HG02885 (cell line): ENCODE measurements around the gene CEP152.
"Not testable (repeated sequence)": the region's sequence is repeated elsewhere in the genome, so short reads cannot be mapped to it uniquely, and the experiment has no call there.

ENCODE experiments used
- ATAC-seq: cut with Tn5 transposase; IDR thresholded peaks from one replicate; pipeline ENCODE4 v1.9.1; 2021; ENCODE audit warnings: mild to moderate bottlenecking; ENCODE audit not compliant: unreplicated experiment, poor library complexity

CEP152 gene, protein sequence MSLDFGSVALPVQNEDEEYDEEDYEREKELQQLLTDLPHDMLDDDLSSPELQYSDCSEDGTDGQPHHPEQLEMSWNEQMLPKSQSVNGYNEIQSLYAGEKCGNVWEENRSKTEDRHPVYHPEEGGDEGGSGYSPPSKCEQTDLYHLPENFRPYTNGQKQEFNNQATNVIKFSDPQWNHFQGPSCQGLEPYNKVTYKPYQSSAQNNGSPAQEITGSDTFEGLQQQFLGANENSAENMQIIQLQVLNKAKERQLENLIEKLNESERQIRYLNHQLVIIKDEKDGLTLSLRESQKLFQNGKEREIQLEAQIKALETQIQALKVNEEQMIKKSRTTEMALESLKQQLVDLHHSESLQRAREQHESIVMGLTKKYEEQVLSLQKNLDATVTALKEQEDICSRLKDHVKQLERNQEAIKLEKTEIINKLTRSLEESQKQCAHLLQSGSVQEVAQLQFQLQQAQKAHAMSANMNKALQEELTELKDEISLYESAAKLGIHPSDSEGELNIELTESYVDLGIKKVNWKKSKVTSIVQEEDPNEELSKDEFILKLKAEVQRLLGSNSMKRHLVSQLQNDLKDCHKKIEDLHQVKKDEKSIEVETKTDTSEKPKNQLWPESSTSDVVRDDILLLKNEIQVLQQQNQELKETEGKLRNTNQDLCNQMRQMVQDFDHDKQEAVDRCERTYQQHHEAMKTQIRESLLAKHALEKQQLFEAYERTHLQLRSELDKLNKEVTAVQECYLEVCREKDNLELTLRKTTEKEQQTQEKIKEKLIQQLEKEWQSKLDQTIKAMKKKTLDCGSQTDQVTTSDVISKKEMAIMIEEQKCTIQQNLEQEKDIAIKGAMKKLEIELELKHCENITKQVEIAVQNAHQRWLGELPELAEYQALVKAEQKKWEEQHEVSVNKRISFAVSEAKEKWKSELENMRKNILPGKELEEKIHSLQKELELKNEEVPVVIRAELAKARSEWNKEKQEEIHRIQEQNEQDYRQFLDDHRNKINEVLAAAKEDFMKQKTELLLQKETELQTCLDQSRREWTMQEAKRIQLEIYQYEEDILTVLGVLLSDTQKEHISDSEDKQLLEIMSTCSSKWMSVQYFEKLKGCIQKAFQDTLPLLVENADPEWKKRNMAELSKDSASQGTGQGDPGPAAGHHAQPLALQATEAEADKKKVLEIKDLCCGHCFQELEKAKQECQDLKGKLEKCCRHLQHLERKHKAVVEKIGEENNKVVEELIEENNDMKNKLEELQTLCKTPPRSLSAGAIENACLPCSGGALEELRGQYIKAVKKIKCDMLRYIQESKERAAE (N-terminal part only)

DNA sequence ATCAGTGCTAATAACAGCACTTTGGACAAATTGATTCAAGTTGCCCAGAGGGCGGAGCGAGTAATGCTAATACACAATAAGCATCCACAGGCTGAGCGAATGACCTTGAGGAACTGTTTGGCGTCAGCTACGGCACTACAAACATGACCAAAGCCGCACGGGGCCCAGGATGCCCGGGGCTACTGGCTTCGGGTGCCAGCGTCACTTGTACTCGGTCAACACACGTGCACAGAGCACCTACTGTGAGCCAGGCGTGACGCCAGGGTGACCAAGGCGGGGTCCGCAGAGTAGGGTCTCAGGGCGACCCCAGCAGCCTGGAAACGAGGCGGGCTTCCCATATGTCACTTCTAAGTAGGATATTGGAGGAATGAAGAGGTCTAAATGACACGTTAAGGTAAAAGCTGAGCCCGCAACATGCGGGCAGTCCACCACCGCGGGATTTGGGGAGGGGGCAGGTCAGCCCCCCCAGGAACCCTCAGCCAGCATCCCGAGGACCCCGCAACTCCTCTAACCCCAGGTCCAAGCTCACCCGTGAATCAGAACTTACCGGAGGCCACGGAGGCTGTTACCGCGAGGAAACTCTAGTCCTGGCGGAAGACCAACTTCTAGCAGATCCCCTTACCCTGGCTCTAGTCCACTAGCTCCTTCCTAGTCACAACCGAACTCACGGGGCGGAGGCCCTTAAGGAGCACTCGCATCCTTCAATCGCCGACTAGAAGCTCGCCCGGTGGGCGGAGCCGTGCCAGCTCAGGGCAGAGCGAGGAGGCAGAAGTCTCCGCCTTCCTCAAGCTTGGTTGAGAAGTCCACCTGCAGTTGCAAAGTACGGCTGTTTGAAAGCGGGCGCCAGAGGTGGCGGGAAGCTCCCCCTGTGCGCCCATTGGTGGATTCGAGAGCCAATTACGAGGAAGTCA is at the start of gene CEP152:
TSS of gene CEP152 (minus strand) at position 656 of the 911 bp plus-strand sequence. CDS start 5,420 bp downstream, outside the sequence.
- ATAC-seq: peak; percentile 96

- no peak for ATAC-seq
Measured at GRCh38 chr15:48859426-48859825, 48.6 kb upstream of the CEP152 start.

DNA sequence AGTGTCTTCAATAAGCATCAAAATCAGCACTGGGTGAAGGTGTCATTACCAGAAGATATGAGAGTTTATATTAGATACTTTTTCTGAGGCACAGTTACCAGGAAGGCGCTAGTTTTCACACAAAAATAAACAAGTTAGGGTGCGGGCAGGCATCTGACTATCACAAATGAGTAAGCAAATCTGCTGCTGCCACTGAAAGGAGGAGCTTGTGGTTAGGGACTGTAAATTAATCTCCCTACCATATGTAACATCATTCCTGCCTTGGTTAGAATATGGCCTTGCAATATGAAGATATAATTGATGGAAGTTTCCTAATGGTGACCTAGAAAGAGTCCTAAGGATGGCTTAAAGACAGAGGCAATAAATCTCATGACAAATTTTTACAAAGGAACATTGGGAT is 47.5 kb upstream of the CEP152 start:
- no peak for ATAC-seq

GRCh38 chr15:48856942-48857341 is 46.1 kb upstream of the CEP152 start:
- ATAC-seq: no peak

GRCh38 chr15:48855501-48856440 is 44.9 kb upstream of the CEP152 start:
- no peak for ATAC-seq

DNA sequence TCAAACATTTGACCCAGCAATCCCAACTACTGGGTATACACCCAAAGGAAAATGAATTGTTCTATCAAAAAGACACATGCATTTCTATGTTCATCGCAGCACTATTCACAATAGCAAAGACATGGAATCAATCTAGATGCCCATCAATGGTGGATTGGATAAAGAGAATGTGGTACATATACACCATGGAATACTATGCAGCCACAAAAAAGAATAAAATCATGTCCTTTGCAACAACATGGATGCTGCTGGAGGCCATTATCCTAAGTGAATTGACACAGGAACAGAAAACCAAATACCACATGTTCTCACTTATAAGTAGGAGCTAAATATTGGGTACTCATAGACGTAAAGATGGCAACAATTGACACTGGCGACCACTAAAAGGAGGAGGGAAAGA is 43.6 kb upstream of the CEP152 start:
- ATAC-seq: not testable (repeated sequence)

DNA sequence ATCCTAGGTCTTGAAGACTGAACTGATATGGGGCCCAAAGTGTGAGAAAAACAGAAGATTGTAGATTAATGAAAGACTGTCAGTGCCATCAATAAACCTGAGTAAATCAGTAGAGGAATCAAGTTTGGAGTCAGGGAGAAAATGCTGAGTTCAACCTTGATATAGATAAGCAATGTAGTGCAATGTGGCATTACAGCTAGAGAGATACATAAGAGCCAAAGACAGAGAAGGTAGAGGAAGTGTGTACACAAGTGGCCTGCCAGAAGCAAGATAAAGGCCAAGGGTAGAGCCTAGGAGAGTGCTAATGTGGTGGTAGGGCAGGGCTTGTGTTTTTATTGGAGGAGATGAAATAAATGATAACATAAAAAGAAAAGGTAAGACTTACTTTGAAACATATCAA is 41.1 kb upstream of the CEP152 start:
- ATAC-seq: no peak

DNA sequence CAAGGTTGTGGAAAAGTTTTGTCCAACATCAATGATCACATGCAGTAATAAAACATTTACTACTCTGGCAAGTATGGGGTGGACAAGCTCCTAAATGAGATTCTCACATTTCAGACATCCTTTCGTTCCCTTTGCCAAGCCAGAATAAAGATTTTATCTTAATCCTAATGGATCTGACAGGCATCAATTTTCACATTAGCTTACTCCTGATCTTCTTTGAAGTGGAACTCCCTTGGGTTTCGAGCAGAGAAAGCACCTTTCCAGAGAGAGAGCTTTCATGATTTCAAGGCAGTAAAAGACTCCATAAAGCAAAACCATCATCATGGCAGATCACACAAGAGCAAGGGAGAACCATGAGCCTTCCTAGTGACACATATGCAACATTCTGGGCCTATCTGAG is 39.8 kb upstream of the CEP152 start:
- ATAC-seq: no peak

DNA sequence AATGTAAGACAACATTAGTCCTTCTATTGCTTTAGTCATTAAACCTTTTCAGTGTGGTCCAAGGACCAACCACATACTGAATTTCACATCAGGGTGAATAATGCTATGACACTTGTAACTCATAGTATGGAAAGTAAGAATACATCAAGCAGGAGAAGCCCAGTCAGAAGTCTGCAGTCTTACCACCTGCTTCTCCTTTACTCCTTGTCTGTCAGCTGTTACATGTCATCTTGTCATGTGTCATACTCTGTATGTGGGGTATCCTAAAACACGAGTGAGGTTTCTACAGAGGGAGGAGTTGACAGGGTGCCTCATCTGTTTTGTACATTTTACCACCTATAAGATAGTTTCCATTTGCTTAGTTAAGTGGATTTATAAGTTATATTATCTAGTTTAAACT is 34.3 kb upstream of the CEP152 start:
- no peak for ATAC-seq

DNA sequence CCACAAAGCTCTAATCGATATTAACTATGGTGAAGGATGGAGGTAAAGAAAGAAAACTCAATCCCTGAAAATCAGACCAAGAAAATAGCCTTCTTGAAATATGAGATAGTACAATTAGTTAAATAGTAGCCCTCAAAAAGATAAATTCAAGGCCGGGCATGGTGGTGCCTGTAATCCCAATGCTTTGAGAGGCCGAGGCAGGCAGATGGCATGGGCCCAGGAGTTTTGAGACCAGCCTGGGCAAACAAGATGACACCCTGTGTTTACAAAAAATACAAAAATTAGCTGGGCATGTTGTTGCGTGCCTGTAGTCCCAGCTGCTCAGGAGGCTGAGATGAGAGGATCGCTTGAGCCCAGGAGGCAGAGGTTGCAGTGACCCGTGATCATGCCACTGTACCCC is 31.6 kb upstream of the CEP152 start:
- no peak for ATAC-seq

- ATAC-seq: no peak
Measured at GRCh38 chr15:48834756-48835155, 23.9 kb upstream of the CEP152 start.

- ATAC-seq: no peak
Measured at GRCh38 chr15:48833526-48834239, 22.8 kb upstream of the CEP152 start.

DNA sequence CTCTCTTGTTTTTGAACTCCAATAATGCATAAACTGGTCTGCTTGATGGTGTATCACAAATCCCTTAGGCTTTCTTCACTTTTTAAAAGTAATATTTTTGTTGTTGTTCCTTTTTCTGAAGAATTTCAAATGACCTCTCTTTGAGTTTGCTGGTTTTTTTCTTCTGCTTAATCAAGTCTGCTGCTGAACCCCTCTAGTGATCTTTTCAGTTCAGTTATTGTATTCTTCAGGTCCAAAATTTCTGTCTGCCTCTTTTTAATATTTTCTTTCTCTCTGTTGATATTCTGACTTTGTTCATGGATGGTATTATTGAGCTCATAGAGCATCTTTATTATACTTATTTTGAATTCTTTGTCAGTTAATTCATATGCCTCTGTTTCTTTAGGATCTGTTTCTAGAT is 21.8 kb upstream of the CEP152 start:
- ATAC-seq: no peak

DNA sequence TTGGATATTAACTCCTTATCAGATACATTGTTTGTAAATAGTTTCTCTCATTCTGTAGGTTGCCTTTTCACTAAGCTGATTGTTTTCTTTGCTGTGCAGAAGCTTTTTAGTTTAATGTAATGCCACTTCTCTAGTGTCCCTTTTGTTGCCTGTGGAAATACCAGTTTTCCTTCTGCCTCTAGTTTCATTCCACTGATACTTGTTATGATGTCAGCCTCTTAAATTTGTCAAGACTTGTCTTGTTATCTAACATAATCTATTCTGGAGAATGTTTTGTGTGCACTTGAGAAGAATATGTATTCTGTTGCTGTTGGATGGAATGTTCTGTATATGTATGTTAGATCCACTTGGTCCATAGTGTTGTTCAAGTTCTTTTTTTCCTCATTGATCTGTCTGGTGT is 18.0 kb upstream of the CEP152 start:
- no peak for ATAC-seq

DNA sequence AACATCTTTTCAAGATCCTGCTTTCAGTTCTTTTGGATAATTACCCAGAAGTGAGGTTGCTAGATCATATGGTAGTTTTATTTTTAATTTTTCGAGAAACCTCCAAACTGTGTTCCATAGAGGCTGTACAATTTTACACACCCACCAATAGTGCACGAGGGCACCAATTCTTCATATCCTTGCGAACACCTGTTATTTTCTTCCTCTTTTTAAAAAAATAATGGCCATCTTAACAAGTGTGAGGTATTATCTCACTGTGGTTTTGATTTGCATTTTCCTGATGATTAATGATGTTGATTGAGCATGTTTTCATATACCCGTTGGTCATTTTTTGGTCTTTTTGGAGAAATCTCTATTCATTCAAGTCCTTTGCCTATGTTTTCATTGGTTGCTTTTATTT is 17.6 kb upstream of the CEP152 start:
- no peak for ATAC-seq

GRCh38 chr15:48825075-48825474 is 14.2 kb upstream of the CEP152 start:
- no peak for ATAC-seq

DNA sequence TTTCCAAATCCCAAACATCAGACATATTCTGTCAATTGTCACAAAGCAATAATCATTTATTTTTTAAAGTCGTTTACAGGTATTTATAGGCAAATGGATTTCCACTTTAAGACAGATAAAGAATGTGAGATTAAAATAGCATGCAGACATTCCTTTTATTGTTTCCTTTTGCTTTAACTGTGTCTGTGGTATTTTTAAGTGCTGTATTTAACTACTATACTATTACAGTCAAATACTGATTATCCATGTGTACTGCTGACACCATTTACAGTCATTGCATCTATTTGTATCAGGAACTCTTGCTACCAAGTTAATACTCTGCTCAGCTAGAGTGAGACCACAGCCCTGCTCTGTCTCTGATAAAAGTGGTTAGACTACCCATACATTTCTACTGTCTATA is 12.8 kb upstream of the CEP152 start:
- no peak for ATAC-seq

- ATAC-seq: no peak
Measured at GRCh38 chr15:48823237-48823636, 12.4 kb upstream of the CEP152 start.
